AG04449 (cell line): ENCODE data around the gene LINC01488.

Experiments
- CTCF ChIA-PET: fragments of 350-600 bp; formaldehyde crosslinking; extraction: SDS; loops from one replicate; lab custom pipeline; 2021; ENCODE audit warnings: antibody characterized with exemption; lab: Yijun Ruan, JAX
- POLR2A ChIA-PET: fragments of 400-600, 350-600 bp; formaldehyde crosslinking; extraction: SDS; loops from one replicate; lab custom pipeline; 2020; ENCODE audit warnings: antibody characterized with exemption, inconsistent platforms; lab: Yijun Ruan, JAX
- DNase-seq: peaks from one replicate; pipeline ENCODE4 v3.0.0-alpha.2; 2010; ENCODE audit warnings: low read depth, low spot score
- H3K4me3 ChIP-seq: 2 replicates; pipeline ENCODE4 v1.5.1; 2011; ENCODE audit warnings: low read depth, mild to moderate bottlenecking, control low read depth, low read length
- CTCF ChIP-seq: IDR thresholded peaks from one replicate; pipeline ENCODE4 v1.5.1; 2011; ENCODE audit warnings: mild to moderate bottlenecking, moderate library complexity, low read length, control low read depth, inconsistent platforms; ENCODE audit not compliant: insufficient read depth; ENCODE audit errors: missing control alignments

LINC01488 gene

DNA sequence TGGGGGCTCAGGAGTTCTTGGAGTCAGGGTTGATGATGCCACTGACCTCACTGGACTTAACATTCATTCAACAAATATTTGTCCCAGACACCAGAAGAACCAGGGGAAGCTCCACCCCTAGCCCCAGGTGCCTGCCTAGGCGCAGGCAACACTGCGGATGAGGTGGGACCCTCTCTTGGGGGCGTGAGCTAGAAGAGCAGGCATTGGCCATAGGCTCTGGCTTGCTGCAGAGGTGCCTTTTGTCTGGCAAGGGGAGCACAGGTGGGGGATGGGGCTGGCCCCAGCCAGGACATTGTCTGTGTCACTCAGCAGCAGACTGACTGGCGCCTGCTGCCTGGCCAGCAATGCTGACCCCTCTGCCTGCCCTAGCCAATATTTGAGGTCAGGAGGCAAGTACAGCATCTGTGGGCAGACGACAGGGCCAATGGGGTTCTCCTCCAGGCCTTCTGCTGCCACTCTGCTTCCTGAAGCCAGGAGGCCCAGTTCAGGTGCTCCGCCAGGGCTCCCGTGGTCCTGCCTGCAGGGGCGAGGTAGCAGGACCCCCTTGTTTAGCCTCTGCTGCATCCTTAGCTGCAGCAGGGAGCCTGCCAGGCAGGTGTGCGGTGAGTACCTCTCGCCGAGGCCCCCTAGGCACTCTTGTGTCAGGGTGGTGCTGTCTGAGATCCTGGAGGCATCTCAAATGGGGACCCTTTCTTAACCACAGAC is 4.0 kb downstream of the LINC01488 start:
- no peak for DNase-seq
- TF ChIP-seq CTCF: no peak
- ChIA-PET CTCF (interaction anchor here (1.1 to 1.3 kb wide), 2 partner anchors 11 to 158 kb away, joined by 3 read pairs; no protein-coding TSS in a partner anchor), POLR2A (no interaction called here)
- H3K4me3 ChIP-seq: no peak overlapping the region

DNA sequence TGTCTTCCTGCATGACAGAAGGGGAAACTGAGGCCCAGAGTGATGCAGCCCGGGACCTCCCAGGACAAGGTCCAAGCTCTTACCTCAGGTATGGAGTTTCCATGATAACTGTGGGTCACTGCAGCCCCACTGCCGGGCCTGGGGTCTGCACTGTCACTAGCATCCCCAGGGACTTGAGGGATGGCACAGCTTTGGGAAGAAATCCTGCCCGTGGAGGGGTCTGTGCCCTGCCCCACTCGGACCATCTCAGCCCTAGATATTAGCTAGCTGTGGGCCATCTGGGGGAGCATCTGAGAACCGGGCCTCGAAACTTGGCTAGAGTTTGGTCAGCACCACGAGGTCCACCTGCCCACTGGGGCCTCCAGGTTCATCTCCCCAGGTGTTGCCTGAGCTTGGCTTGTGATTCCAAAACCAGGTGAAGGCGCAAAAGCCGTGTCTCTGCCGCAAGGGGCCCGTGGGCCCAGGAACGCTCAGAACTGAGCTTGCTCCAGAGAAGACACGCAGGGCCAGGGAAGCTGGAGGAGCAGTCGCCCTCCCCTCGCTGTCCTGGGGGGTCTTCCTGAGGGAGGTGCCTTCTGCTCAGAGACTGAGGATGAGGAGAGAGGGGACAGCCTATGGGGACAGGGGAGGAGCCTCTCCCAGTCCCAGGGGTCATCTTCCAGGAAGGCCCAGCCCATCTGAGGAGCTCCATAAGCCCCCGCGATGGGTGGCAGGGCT is 4.8 kb downstream of the LINC01488 start:
- TF ChIP-seq CTCF: no peak
- POLR2A ChIA-PET: no interaction called here
- CTCF ChIA-PET: interaction anchor here (1.1 to 1.3 kb wide), 2 partner anchors 10 to 157 kb away, joined by 3 read pairs; no protein-coding TSS in a partner anchor
- H3K4me3 ChIP-seq: no peak overlapping the region
- DNase-seq: no peak

- DNase-seq: no peak
- POLR2A ChIA-PET: no interaction called here
- TF ChIP-seq CTCF: no peak
- H3K4me3 ChIP-seq: no peak overlapping the region
- CTCF ChIA-PET: interaction anchor here (1.1 to 1.3 kb wide), 2 partner anchors 9 to 157 kb away, joined by 3 read pairs; no protein-coding TSS in a partner anchor
Observed at GRCh38 chr11:69486773-69487291, 5.4 kb downstream of the LINC01488 start.

- H3K4me3 ChIP-seq: no peak overlapping the region
- ChIA-PET POLR2A (no interaction called here), CTCF (no interaction called here)
- TF ChIP-seq CTCF: no peak
- no peak for DNase-seq
Observed at GRCh38 chr11:69487391-69487790, 5.9 kb downstream of the LINC01488 start.

DNA sequence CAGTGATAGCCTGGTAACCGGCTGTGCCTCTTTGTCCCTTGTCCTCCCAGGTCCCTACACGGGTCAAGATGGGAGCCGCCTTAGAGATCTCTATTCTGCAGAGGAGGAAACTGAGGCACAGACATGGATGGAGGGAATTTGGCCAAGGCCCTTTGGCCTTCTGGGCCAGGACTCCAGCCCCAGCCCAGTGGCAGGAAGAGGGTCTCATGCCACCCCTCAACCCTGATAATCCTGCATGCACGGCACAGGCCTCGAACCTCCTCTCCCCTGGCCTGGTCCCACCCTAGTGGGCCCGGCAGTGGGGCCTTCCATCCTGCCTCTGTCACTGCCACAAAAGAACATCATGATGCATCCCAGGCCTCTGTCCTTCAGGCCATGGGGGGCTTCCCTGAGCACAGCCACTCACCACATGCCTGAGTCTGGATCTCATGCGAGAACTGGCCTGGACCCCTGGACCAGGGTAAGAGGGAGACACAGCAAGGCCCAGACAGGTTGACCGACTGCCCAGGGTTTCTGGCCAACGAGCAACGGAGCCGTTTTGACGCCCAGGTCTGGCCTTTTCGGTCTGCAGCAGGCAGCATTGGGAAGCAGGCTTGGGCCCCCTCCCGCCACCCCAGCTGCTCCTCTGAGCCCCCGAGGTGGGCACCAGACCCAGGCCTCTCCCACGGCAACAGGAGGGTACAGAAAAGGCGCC is 6.5 kb downstream of the LINC01488 start:
- no peak for TF ChIP-seq CTCF
- DNase-seq: no peak
- H3K4me3 ChIP-seq: no peak overlapping the region
- ChIA-PET POLR2A (no interaction called here), CTCF (no interaction called here)

DNA sequence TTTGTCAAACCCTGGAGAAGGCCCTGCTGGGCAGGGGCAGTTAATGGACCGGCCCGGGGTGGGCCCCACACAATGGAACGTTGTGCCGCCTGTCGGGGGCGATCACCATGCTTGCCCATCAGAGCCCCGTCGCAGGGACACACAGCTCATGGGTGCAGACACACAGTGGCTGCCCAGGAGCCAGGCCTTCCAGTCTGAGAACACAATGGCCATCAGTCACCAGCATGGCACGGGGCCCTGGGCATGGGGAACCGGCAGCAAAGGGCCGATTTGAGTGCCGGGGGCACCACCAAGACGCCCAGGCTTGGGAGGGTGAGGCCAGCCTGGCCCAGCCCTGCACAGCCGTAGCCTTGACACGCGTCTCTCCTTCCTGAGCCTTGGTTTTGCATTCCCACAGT is 7.1 kb downstream of the LINC01488 start:
- POLR2A ChIA-PET: no interaction called here
- no peak for TF ChIP-seq CTCF
- H3K4me3 ChIP-seq: no peak overlapping the region
- DNase-seq: no peak
- CTCF ChIA-PET: interaction anchor here (1.0 kb wide), 1 partner anchor 196 kb away, joined by 3 read pairs; no protein-coding TSS in a partner anchor
